ENCODE results near the gene STPG1.

The STPG1 gene

DNA sequence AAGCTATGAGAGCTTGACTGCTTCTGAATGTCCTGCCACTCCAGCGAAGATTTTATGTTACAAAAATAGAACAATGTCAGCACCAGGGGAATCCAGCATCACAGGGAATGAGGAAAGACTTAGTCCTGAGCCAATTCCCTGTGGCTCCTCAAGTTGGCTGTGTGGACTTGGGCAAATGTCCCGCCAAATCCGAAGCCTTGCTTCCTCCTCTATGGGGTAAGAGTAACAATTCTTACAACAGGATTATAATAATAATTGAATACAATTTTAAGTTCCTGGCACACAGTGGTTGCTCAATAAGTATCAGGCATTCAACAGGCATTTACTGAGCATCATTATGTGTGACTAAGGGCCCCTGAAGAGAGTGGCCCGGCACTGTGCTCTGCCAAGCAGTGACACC is 44.4 kb downstream of the STPG1 start:
- DNase-seq, result no peak

DNA sequence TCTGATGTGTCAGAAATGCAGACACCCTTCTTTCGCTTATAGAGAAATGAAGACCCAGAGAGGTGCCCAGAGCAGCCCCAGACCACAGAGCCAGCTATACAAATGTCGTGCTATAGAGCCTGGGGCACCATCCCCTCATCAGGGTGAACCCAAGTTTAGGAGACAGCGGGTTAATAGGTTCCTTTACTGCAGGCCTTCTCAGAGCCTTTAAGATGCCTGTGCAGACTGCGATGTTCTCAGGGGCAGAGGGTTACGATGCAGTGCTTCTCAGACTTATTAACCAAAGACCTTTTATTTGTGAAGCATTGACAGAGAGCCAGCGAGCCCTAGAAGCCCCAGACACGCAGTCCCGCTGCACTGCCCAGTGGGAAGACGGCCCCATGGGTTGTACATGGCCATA is 46.9 kb downstream of the STPG1 start:
- no peak for DNase-seq

DNA sequence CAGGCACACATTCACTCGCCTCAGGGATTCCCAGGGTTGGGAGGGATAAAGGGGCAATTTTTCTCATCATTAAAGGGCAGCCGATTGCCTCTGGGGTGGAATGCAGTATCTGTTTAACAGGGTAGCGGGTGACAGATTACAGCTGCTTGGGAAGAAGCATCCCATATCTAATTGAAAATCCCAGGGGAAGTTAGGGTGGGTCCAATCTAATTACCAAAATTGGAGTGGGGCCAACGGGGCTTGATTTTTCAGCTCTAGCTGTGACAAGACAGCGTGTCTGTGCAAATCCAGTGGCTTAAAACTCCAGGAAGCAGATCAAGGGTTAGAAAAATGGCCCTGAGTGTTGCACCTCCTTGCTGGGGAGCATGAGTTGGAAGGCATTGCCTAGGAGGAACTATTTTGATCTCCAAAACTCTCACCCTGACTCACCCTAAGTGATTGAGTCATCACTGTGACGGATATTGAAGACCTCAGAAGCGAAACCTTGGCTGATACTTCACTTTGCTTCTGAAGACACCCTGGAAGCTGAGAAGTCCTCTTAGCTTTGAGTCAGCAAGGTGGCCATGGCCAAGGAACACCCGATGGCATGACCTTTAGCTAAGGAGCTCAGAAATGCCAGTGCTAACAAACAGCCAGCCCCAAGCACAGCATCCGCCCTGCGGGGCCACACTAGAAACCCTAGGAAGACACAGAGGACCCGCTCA is 48.5 kb downstream of the STPG1 start:
- no peak for DNase-seq

DNA sequence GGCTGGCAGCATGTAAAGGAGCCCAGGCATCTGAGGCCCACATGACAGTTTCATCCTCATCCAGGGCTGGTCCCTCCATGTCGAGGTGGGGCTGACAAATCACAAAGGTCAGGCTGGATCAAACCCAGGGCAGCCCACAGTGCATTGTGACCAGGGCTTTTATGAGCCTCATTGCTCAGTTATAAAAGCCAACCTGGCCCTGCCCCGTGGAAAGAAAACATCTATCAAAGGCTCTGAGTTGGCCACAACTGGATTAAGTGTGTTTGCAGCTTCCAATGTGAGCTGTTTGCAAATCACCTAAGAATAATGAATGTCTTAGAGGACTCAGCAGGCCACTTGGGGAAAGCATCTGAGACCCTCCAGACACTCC is 49.0 kb downstream of the STPG1 start:
- no peak for DNase-seq

DNA sequence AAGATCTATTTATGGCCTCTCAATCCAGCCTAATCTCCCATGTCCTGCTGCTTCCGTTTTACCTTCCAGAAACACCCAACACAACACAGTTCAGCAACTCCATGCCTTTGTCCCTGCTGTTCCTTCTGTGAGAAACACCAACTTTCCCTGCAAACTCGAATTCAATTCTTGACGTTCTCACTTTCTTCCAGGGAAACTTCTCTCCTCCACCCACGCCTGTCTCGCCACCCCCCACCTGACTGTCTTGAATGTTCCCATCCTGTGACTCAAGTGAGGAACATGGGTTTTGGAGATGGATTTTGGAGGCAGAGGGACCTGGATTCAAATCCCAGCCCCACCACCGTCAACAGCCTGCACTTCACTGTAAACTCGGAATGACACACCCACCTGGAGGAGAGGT is 49.6 kb downstream of the STPG1 start:
- no peak for DNase-seq

DNA sequence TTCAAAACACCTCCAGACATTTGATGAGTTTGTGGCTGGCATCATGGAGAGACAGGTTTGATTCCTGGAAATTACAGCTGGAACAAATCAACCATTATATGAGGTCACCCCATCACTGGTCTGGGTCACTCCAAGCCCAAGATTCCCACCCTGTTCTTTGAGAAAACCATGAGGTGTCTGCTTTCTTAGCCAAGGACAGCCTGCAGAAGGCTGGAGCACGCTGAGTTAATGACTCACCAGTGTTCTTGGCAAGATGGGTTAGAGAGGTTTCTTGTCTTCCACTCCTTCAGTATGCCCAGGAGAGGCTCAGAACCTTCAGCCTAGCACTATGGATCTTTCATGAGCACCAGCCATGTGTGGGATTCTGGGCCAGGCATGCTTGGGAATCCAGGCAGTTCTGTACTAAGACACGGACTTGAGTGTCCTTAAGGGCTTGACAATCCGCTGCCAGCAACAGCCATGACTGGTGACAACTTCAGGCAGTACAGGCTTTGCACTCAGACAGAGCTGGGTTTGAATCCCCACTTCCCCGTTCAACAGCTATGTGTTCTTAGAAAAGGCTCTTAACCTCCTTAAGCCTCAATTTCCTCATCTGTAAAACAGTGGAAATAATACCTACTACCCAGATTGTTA is 50.5 kb downstream of the STPG1 start:
- DNase-seq, result no peak

DNA sequence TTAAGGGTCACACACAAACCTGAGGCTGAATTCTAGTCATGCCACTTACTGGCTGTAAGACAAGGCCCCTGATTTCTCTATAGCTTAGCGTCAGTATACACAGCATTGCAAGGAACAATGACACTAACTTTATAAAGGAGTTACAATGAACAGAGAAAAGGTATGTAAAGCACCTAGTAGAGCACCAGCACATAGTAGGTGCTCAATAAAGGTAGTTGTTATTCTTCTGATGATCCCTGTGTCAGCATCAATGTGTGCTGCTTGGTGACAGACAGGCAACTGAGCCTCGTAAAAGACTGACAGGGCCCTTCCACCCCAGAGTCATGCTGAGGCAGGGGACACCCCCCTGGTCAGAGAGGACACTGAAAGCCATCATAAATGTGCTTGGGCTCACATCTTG is 51.2 kb downstream of the STPG1 start:
- DNase-seq, result no peak

DNA sequence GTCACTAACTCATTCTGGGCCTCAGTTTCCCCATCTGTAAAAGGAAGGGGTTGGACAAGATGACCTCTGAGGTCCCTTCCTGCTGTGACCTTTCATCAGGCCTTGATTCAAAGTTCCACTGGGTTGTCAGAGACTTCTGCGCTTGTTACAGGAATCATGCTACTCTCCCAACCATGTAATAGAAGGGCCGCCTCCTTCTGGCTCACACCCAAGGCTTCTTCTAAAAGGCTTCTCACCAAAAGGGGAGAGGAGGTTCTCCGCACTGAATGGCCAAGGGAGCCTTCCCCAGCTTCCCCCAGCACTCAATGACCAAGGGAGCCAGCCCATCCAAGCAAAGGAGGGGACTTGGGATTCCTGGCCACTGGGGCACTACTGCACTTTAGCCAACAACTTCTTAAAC is 51.8 kb downstream of the STPG1 start:
- no peak for DNase-seq

DNA sequence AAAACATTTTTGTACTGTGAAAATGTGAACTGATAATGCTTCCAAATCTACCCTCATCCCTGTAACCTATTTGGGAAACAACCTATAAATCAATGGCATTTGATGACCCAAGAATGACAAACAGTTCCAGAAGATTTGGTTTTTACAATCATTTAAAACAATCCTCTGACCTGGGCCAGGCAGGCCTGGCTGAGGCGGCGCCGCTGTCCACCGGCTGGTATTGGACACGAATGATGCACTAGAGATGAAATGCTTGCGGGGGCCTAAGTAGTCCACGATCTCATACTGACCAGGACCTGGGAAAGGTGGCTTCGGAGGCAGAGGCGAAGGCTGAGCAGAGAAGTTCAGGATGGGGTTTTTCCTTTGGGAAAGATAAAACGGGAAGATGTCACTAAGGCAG is 52.9 kb downstream of the STPG1 start:
- no peak for DNase-seq

DNA sequence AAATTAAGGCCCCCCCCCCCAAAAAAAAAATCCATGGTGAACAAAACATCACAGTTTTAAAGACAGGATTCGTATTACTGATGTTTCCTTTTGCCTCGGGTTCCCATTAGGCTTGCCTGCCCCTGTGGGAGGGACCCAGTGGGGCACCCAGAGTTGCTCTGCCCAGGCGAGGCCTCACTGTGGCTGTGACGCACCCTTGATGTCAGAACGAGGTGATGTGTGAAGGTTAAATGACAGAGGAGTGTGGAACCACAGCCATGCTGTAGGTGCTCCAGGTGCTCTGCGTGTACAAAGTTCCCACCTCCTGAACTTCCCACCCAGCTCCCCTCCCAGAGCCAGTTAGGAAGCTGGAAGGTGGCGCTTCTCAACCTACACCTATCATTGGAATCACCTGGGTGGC is 56.5 kb downstream of the STPG1 start:
- DNase-seq, result no peak

DNA sequence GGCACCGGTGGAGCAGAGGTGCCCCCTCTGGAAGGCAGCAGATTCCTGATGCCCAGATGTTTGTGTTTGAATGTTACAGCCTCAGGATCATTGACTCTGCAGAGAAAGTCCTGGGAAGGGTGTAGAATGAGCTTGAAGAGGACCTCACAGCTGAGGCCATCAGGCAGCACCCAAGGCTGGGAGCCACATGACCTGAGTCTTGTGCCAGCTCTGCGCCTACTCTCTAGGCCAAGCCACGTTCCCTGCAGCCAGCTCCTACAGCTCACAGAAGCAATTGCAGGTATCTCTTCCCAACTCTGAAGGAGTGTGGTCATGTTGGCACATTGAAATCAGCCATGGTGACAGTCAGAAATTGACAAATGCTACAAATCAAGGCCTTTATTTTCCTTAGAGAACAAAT is 58.1 kb downstream of the STPG1 start:
- no peak for DNase-seq

DNA sequence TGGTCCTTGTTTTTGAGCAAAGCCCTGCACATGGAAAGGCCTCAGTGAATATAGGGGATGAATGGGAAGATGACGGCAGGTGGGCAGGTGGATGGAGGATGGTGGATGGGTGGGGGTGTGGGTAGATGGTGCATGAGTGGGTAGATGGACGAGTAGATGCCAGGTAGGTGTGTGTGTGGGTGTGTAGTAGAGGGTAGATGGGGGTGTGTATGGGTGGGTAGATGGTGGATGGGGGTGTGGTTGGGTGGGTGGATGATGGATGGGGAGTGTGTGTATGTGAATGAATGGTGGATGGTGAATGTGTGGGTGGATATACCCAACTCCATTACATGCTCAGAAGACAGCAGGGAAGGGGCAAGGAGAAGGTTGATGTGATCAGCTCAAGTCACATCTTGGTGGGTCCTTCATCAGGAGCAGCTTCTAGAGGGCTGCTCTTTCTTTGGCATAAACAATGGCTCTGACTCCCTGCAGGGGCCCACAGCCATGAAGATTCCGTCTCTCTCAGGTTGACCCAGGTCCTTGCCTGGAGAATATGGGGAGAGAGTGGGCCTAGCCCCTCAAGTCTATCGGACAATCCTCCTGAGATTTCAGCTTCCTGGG is 60.2 kb downstream of the STPG1 start:
- DNase-seq, result no peak

DNA sequence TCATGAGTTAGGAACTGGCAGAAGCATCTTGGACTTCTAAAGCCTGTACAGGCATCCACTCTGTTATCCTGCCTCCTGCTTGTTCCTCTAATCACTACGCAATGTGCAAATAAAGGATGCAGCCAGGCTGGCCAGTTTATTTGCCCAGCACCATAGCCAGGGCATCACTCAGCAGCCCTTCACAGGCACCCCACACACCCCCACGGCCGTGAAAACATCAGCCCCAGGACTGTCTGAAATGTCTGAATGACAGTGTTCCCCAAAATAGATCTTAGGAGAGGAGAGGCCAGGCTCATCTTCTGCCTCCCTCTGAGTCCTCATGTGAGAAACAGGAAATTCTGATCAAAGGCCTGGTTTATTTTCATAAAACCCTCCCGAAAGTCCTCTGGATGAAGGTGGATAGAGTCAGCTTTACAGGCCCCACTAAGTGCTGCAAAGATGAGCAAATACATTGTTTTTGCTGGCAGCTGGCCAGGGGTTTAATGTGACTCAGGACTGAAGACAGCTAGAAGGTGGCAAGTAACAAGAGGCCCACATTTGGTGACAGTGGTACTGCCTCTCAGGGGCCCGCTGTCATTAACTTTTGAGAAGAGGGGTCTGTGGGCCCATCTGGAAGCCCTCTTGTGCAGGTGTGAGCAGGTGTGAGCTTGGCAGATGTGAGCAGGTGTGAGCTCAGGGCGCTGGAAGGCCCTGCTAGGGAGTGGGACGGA is 61.5 kb downstream of the STPG1 start:
- DNase-seq, result no peak

DNA sequence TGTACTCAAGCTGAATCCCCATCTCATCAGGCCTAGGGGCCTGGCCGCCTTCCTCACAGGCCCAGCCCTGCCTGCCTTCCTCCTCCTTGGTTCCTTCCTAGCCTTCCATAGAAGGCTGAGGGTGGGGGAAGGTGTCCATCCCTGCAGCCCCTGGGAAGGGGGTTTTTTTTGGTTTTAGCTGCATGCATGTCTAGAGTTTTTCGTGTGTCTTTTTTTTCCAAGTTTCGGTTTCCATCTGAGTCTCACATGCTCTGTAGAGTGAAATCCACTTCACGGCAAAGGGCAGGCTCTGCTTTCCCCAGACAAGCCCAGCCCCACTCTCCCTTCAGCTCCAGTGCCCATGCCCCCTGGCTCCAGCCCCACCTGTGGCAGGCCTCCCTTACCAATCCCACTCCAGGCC is 62.3 kb downstream of the STPG1 start:
- no peak for DNase-seq

DNA sequence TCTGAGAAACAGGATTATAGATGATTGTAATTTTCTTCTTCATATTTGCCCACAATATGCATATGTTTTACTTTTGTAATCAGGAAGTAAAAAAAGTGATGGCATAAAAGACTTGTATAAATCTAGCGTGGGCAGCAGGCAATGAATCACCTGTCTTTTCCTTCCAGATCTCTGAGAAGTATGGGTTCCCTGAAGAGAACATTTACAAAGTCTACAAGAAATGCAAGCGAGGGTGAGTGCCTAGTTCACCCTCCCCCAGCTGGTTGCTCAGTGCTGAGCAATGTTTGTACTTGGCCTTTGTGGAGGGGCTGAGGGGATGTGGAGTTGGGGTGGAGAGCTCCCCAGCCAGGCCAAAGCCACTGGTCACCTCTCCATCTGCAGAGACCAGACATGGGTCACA is 63.7 kb downstream of the STPG1 start:
- no peak for DNase-seq

DNA sequence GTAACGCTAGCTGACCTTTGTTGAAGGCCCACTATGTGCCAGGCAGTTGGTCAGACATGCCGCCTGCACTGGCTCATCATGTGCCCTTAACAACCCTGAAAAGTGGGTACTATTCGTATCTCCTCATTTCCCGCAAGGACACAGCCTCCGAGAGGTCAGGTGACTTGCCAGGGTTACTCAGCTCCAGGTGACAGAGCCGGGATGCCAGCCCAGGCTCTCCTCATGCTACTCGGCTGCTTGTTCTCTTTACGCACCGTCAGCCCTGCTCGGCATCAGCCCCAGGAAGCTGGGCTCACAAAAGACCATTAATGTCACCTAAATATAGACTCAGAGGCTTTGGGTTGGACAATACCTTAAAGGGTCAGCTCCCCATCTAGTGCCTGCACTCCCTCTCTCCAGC is 65.4 kb downstream of the STPG1 start:
- no peak for DNase-seq

DNA sequence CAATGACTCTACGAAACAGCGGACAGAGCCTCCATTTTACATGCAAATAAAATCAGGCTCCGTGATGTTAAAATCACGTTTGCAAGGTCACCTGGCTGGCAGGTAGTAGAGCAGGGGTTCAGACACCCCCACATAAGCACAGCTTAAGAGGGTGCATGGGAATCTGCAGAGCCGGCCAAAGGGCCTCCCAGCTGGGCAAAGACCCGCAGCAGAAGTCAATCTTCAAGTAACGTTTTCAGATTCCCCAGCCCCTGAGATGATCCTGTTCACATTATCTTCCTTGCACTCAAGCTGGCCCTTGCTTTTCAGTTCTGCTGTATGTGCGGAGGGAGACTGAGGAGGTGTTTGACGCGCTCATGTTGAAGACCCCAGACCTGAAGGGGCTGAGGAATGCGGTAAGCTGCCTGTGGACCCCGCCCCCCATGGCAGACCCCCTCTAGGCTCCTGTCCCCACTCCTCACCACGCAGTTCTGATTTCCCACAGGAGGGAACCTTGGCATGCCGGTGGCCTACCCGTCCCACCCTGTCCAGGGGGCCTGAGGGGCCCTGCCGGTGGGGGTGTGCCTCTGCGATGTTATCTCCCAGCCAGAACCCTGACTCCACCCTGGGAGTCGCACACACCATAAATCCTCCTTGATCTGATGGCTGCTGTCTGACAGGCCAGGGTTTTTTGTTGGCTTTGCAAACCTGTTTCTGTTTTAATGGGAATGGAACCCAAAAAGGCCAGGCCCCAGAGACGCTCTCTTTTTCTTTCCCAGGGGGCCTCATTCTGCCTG is 66.2 kb downstream of the STPG1 start:
- DNase-seq, result no peak

DNA sequence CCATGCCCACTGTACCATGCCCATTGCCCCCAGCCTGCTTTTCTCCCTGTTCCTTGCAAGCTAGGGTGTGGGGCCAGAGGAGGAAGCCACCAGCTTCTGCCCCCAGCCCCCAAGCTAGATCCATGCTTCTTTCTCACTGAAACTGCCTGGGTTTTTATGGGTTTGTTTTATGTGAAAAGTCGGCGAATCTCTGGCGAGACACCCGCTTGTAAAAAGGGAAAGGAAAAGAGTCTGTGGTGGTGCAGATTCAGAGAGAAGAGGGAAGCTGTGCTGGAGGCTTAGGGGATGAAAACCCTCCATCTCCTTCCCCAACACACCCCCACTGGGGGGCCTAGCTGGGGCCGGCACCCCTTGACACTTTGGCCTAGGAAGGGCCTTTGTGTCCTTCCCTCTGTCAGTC is 68.2 kb downstream of the STPG1 start:
- DNase-seq, result no peak

DNA sequence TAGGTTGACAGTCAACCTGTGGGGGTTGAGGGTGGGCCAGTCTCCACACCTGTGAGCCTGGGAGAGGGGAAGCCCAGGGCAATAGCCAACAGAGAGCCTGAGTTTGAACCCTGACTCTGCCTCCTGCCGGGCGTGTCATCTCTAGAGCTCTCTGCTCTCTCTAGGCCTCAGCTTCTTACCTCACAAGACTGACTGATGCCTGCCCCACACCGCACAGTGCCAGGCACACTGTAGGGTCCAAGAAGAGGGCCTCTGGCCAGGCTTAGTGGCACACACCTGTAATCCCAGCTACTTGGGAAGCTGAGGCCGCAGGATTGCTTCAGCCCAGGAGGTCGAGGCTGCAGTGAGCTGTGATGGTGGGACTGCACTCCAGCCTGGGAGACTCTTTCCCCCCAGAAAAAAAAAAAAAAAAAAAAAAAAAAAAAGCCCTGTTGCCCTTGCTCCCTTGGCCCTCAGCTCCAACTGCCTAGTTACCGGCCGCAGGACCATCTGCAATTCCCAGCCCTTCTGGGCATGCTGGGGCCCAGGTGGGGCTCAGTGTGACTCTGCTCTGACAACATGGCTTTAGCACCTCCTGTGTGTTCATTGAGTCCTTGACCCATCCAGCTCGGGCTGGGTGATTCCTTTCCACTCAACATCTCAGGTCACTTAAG is 69.4 kb downstream of the STPG1 start:
- no peak for DNase-seq

DNA sequence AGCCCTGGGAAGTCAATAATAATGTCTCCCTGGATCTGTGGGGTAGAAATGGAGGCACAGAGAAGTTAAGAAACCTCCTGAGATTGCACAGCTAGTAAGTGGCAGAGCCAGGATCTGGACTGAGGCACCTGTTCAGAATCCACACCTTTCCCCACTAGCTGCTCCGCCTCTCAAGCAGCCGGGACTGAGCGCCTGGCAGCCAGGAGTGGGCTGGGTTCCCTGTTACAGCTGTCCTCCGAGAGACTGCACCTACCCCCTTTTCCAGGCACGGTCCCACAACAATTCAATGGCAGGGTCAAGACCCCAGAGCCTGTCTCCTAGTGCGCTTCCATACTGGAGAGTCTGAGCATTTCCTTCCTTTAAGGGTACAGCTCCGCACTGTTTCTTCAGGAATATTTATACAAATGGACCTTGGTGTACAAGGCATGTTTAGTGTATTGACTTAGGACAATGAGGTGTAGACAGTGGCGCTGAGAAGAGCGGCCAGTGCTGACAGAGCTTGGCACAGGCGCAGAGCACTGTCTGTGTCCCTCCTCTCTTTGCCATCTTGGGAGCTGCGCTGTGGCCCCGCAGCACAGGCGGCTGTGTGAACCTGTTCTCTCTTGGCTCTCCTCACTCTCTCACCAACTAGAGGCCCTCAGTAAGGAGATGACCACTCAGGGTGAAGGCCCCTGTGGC is 70.0 kb downstream of the STPG1 start:
- DNase-seq, result no peak

DNA sequence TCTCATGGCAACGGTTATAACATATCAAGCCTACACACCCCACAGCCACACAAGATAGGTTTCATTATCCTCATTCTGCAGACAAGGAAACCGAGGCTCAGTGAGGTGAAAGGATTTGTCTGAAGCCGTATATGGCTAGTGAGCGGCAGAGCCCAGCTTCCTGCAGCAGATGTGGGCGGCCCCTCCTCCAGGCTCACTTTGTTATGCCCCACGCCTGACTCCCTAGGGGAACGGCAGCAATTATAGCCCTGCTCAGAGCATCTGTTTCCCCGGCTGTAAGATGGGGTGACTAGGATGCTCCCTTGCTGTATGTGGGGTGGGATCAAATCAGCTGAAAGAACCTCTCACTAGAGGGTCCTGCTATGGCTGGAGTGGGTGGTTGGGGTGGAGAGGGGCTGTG is 72.3 kb downstream of the STPG1 start:
- no peak for DNase-seq

DNA sequence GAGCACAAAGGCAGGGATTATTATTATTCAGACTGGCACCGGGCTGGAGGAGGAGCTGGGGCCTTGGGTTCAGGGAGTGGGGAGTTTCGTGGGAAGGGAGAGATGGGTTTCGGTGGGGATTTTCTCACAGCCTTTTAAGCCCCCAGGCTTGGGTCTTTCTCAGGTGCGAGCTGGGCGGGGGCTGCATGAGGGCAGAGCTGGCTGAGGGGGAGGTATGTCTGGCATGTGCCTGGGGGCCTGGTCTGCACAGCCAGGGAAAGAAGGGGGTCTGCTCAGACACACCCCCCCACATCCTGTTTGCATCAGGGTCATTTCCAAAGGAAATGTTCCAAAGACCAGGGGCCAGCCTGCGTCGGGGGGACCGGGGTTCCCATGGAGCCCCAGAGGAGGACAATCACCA is 72.8 kb downstream of the STPG1 start:
- DNase-seq, result no peak

Measured in retina (tissue), 1 donor.